GM19193 (cell line): ENCODE results near the gene PI4KA.

ENCODE experiments used
- POLR2A ChIP-seq: IDR thresholded peaks from 4 replicates; pipeline ENCODE4 v1.6.1; 2011; ENCODE audit not compliant: insufficient read depth, insufficient read length; ENCODE audit errors: extremely low read depth

The PI4KA gene

GRCh38 chr22:20794650-20795413 is 63.8 kb downstream of the PI4KA start:
- TF ChIP-seq POLR2A, result no peak

GRCh38 chr22:20793748-20794649 is 64.6 kb downstream of the PI4KA start:
- no peak for TF ChIP-seq POLR2A

- no peak for TF ChIP-seq POLR2A
Observed at GRCh38 chr22:20792966-20793728, 65.5 kb downstream of the PI4KA start.

GRCh38 chr22:20792221-20792965 is 66.2 kb downstream of the PI4KA start:
- TF ChIP-seq POLR2A, result no peak

GRCh38 chr22:20788627-20789344 is 69.8 kb downstream of the PI4KA start:
- no peak for TF ChIP-seq POLR2A

GRCh38 chr22:20787746-20788626 is 70.6 kb downstream of the PI4KA start:
- no peak for TF ChIP-seq POLR2A

- no peak for TF ChIP-seq POLR2A
Observed at GRCh38 chr22:20787223-20787622, 71.4 kb downstream of the PI4KA start.

GRCh38 chr22:20786536-20786979 is 72.1 kb downstream of the PI4KA start:
- no peak for TF ChIP-seq POLR2A

GRCh38 chr22:20786048-20786447 is 72.6 kb downstream of the PI4KA start:
- TF ChIP-seq POLR2A, result no peak

GRCh38 chr22:20785415-20785814 is 73.2 kb downstream of the PI4KA start:
- TF ChIP-seq POLR2A, result no peak

- no peak for TF ChIP-seq POLR2A
Observed at GRCh38 chr22:20783844-20784723, 74.5 kb downstream of the PI4KA start.

- no peak for TF ChIP-seq POLR2A
Observed at GRCh38 chr22:20783300-20783673, 75.3 kb downstream of the PI4KA start.
